GM21390 (cell line): Measurements from ENCODE around the gene TMEM178A.
"Not testable (repeated sequence)": the region's sequence is repeated elsewhere in the genome, so short reads cannot be mapped to it uniquely, and the experiment has no call there.

Experiments
- ATAC-seq: cut with Tn5 transposase; IDR thresholded peaks from one replicate; pipeline ENCODE4 v1.9.1; 2021; ENCODE audit not compliant: unreplicated experiment

Gene TMEM178A

DNA sequence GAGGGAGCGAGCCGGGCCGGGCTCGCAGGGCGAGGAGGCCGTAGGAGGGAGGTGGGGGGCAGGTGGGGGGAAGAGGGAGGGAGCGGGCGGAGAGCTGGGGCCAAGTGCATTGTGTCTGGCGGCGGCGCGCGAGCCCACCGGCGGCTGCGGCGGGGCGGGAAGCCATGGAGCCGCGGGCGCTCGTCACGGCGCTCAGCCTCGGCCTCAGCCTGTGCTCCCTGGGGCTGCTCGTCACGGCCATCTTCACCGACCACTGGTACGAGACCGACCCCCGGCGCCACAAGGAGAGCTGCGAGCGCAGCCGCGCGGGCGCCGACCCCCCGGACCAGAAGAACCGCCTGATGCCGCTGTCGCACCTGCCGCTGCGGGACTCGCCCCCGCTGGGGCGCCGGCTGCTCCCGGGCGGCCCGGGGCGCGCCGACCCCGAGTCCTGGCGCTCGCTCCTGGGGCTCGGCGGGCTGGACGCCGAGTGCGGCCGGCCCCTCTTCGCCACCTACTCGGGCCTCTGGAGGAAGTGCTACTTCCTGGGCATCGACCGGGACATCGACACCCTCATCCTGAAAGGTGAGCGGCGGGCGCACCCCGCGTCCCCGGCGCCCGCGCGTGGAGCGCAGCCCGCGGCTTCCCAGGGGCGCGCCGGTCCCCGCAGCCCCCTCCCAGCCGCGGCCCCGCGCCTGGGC, at the start of gene TMEM178A:
Gene TMEM178A, plus strand, starts transcription at position 107 of the 680 bp plus-strand sequence. Its CDS starts 58 bp downstream, at position 165.
- peak; percentile 49 for ATAC-seq

DNA sequence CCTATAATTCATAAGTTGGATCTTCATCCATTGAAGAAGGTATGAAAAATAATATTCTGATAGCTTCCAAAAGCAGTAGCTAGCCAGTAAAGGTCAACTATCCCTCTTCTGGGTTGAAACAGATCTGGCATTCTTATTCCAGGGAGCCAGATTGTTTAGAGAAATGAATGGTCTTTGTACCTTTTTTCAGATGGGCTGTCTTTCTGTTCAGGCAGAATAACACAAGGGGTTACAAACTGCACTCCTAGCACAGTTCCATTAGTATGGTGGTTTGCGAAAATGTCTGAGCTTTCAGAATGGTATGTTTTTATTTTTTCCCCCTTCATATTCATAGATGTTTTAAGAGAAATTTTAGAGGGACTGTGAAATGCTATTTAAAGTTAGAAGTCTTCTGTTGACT, 47.5 kb upstream of the TMEM178A start:
- no peak for ATAC-seq

DNA sequence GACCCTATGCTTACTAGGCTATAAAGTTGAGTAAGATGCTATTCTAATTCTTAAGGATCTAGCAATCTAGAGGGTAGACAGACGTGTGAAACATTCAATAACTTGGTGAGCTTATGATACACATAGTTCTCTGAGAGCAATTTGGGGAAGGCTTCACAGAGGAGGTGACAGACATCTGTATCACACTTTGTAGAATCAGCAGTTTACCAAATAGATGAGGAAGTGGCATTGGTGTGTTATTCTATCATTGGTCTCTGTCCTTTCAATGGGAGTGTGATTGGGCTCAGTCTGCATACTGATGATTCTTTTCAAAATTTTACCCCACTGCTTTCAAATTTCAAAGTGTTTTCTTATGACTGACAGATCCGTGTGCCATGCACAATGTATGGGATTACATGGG, 47.0 kb upstream of the TMEM178A start:
- ATAC-seq, result no peak

- no peak for ATAC-seq
Observed at GRCh38 chr2:39620067-39620466, 45.6 kb upstream of the TMEM178A start.

DNA sequence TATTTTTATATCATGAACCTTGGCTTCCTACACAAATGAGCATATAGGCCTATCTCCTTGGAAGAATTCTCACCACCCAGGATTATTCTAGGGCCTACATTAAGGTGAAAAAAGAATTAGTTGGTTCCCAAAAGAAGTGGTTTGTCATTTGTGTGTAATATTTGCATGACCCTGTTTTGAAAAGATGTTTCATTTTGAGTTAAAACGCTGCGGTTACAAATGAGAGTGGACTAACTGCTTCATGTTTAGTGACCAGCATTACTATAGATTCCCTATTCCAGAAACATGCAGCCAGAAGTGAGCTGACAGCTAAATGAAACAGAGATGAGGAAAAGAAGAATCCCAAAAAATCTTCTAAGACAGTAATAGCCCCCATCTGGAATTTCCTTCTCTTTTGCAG, 44.1 kb upstream of the TMEM178A start:
- ATAC-seq, result no peak

GRCh38 chr2:39622860-39623259, 42.9 kb upstream of the TMEM178A start:
- ATAC-seq, result no peak

GRCh38 chr2:39623917-39624316, 41.8 kb upstream of the TMEM178A start:
- ATAC-seq, result no peak

GRCh38 chr2:39625193-39625926, 40.4 kb upstream of the TMEM178A start:
- no peak for ATAC-seq

- ATAC-seq, result no peak
Observed at GRCh38 chr2:39625927-39626270, 39.8 kb upstream of the TMEM178A start.

DNA sequence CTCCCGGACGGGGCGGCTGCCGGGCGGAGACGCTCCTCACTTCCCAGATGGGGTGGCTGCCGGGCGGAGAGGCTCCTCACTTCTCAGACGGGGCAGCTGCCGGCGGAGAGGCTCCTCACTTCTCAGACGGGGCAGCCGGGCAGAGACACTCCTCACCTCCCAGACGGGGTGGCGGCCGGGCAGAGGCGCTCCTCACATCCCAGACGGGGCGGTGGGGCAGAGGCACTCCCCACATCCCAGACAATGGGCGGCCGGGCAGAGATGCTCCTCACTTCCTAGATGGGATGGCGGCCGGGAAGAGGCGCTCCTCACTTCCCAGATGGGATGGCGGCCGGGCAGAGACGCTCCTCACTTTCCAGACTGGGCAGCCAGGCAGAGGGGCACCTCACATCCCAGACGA, 37.4 kb upstream of the TMEM178A start:
- ATAC-seq, result not testable (repeated sequence)

GRCh38 chr2:39629646-39630045, 36.1 kb upstream of the TMEM178A start:
- no peak for ATAC-seq

- ATAC-seq, result no peak
Observed at GRCh38 chr2:39631256-39631655, 34.5 kb upstream of the TMEM178A start.

GRCh38 chr2:39631718-39632117, 34.0 kb upstream of the TMEM178A start:
- ATAC-seq, result no peak

- ATAC-seq, result no peak
Observed at GRCh38 chr2:39632876-39633275, 32.8 kb upstream of the TMEM178A start.

GRCh38 chr2:39636306-39636705, 29.4 kb upstream of the TMEM178A start:
- ATAC-seq, result no peak

GRCh38 chr2:39638581-39638980, 27.1 kb upstream of the TMEM178A start:
- ATAC-seq, result no peak

- ATAC-seq, result no peak
Observed at GRCh38 chr2:39640107-39640506, 25.6 kb upstream of the TMEM178A start.

DNA sequence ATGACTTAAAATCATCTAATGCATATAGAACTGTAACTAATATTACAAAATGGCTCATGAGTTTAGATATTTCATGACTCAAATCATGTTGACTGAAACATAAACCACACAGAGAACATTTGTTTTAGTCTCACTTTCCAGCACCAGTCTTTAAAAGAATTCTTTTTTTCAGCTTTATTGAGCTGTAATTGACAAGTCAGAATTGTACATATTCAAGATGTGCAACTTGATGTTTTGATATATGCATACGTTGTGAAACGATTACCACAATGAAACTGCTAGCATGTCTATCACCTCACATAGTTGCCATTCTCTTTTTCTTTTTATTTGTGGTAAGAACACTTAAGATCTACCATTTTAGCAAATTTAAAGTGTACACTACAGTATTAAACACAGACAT, 25.0 kb upstream of the TMEM178A start:
- no peak for ATAC-seq

DNA sequence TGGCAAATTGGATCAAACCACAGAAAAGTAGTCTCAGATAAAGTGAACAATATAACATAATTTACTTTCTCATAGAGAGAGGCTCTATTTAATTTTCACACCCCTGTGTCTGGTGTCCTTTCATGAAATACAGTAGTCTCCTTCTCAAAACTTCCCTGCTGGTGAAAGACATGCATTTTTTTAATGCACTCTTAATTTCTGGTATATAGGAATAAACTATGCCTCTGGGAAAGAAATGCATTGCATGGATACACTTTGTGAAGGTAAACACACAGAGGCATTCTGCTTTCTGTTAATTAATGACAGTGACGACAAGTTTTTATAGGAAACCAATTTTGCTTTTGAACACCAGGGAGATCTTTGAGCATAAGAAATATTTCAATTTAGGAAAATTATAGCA, 24.1 kb upstream of the TMEM178A start:
- no peak for ATAC-seq

DNA sequence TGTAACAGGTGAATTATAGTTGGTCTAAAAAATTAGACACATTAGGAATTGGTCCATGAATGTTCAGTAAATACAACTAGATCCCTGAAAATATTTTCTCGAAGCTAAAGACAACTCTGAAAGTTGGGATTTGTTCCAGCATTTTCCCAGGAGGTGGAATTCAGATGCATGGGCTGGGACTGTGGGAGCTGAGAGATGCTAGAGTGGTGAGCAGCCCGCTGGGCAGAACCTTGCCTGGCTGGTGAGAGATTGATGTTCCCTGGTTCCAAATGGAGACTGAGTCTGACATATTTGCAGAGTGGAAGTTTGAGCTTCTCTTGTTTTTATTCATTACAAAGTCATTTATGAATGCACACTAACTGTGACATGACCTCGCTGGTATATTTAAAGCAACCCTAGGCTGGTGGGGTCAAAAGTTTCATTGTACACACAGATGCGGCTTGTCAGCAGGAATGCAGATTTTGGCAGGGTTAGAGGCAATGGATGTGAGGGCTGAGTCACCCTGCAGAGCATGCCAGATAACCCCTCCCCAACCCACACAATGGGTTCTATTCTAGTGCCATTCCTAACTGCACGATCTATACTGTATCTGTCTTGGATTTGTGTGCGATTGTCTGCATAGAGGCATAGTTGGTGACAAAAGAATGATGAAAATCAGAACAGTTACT, 23.5 kb upstream of the TMEM178A start:
- ATAC-seq, result no peak

DNA sequence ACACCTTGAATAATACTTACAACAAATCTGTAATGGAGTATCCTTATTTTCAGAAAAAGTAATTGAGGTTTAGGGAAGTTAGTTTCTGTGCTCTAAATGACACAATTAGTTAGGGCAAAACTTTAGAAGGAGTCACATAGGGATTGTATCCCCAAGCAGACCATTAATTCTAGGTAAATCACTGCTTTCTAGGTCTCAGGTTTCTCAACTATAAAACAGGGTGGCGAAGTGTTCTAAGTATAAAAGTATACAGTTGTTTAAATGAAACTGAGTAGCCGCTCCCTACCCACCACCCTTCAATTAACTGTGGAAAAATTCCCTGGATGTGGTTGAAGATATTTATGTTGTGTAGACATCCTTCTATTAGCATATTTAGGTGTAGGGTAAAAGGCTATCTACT, 19.9 kb upstream of the TMEM178A start:
- no peak for ATAC-seq

- no peak for ATAC-seq
Observed at GRCh38 chr2:39646267-39646666, 19.4 kb upstream of the TMEM178A start.
